PC-9 (cell line): ENCODE data around the gene HPGD.

Source experiments
- EZH2 ChIP-seq: fragments of 200-600 bp; sonication (generic); IDR thresholded peaks from 2 replicates; pipeline ENCODE4 v1.8.0; 2017; ENCODE audit warnings: antibody characterized with exemption, low read depth
- TF ChIP-seq, protein P1 (sequence below): fragments of 200-600 bp; sonication (generic); conservative IDR thresholded peaks from 2 replicates; pipeline ENCODE4 v1.6.1; 2017; ENCODE audit warnings: mixed run types, antibody characterized with exemption, mild to moderate bottlenecking, moderate library complexity

DNA sequence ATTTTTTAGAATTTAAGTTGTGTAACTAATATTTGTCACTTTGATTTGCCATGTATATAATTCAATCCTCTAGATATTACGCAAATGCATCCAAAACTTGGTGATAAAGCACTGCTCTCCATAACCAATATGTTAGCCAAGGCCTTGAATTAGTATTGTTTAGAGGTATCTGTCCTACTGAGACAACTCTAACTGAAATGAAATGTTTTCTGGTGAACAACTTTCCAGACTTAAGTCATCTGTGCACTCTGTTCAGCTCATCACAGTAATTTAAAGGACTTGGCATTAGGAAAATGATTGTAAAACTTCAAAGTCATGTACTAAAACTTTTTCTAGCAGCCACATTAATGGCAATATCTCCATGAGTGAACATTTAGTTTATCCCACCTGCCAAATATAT lies 73.1 kb downstream of the HPGD start:
- TF ChIP-seq, protein P1, sequence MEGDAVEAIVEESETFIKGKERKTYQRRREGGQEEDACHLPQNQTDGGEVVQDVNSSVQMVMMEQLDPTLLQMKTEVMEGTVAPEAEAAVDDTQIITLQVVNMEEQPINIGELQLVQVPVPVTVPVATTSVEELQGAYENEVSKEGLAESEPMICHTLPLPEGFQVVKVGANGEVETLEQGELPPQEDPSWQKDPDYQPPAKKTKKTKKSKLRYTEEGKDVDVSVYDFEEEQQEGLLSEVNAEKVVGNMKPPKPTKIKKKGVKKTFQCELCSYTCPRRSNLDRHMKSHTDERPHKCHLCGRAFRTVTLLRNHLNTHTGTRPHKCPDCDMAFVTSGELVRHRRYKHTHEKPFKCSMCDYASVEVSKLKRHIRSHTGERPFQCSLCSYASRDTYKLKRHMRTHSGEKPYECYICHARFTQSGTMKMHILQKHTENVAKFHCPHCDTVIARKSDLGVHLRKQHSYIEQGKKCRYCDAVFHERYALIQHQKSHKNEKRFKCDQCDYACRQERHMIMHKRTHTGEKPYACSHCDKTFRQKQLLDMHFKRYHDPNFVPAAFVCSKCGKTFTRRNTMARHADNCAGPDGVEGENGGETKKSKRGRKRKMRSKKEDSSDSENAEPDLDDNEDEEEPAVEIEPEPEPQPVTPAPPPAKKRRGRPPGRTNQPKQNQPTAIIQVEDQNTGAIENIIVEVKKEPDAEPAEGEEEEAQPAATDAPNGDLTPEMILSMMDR: no peak
- no peak for TF ChIP-seq EZH2
